GM12878 (cell line): ENCODE results near the gene KIF5A. TPM values are rescaled to one million over a fixed set of nuclear protein-coding genes. Genes with fewer than 3 reads are reported as not detected.
A peak's percentile ranks its signal among the peaks of the same experiment; 100 is the strongest.

ENCODE experiments used
- ATAC-seq: fragments of 200-7000 bp; cut with Tn5 transposase; 3 replicates; pipeline ENCODE4 v1.9.1; 2020; ENCODE audit warnings: mild to moderate bottlenecking, moderate library complexity
- BruUV-seq: library from RNA; stranded (reverse); fragments of 400-500 nt; replicated peaks from 2 replicates; lab custom pipeline; 2021; lab: Mats Ljungman, UMichigan
- CTCF ChIA-PET: fragments of 300-600 bp; sonication (Branson Sonifier 250); formaldehyde crosslinking; extraction: SDS; loops from one replicate; lab custom pipeline; 2021; ENCODE audit warnings: inconsistent platforms; lab: Yijun Ruan, JAX
- POLR2A ChIA-PET: fragments of 350-600 bp; formaldehyde crosslinking; extraction: SDS; loops from one replicate; lab custom pipeline; 2021; ENCODE audit warnings: inconsistent platforms; lab: Charles Lee
- RAD21 ChIA-PET: fragments of 300-600 bp; sonication (Branson Sonifier 250); formaldehyde crosslinking; loops from one replicate; lab custom pipeline; 2023; ENCODE audit warnings: antibody characterized with exemption; ENCODE audit not compliant: unreplicated experiment; lab: Charles Lee
- SMC1A ChIA-PET: fragments of 300-600 bp; sonication (Branson Sonifier 250); formaldehyde crosslinking; loops from one replicate; lab custom pipeline; 2023; ENCODE audit not compliant: unreplicated experiment, uncharacterized antibody; lab: Charles Lee
- DNase-seq: peaks from one replicate; pipeline ENCODE4 v3.0.0-alpha.2; 2011; ENCODE audit warnings: low read depth, low spot score
- FAIRE-seq: peaks from 3 replicates; lab custom pipeline; 2011; peaks lifted over from hg19 to GRCh38; lab: Jason Lieb, UNC
- H2AFZ ChIP-seq: 2 replicates; pipeline ENCODE4 v1.6.0; 2011; ENCODE audit warnings: low read depth, low read length, control low read depth; ENCODE audit not compliant: control insufficient read depth
- H3K27ac ChIP-seq: 2 replicates; pipeline ENCODE4 v1.5.1; 2011; ENCODE audit warnings: control low read depth; ENCODE audit not compliant: control insufficient read depth, insufficient read depth
- H3K27me3 ChIP-seq, 2 experiments: replicated peaks in 1 of 2; 2 replicates each; pipeline versions ENCODE4 v1.6.0 to v1.6.1; 2011; ENCODE audit warnings: low read length in 1 of 2; ENCODE audit not compliant: control insufficient read depth in 2 of 2, insufficient read depth in 2 of 2
- H3K36me3 ChIP-seq, 2 experiments: 2 replicates each; pipeline ENCODE4 v1.5.1; 2011; ENCODE audit warnings: low read length in 1 of 2; ENCODE audit not compliant: control insufficient read depth in 2 of 2, insufficient read depth in 2 of 2
- H3K4me1 ChIP-seq: 2 replicates; pipeline ENCODE4 v1.6.1; 2011; ENCODE audit warnings: mild to moderate bottlenecking, low read length, moderate library complexity, mixed read lengths; ENCODE audit not compliant: control insufficient read depth, insufficient read depth
- H3K4me2 ChIP-seq: 2 replicates; pipeline ENCODE4 v1.6.0; 2011; ENCODE audit warnings: control low read depth; ENCODE audit not compliant: control insufficient read depth, insufficient read depth
- H3K4me3 ChIP-seq: fragments of 200-600 bp; sonication (generic); 2 replicates; pipeline ENCODE4 v1.5.1; 2016
- H3K79me2 ChIP-seq: 2 replicates; pipeline ENCODE4 v1.6.0; 2011; ENCODE audit warnings: low read length; ENCODE audit not compliant: control insufficient read depth, insufficient read depth
- H3K9ac ChIP-seq: 2 replicates; pipeline ENCODE4 v1.8.0; 2011; ENCODE audit warnings: low read length, control low read depth, mixed read lengths; ENCODE audit not compliant: control insufficient read depth, insufficient read depth
- H3K9me3 ChIP-seq: replicated peaks from 3 replicates; pipeline ENCODE4 v1.5.1; 2011; ENCODE audit warnings: mild to moderate bottlenecking, low read length; ENCODE audit not compliant: control insufficient read depth, insufficient read depth
- H4K20me1 ChIP-seq: 2 replicates; pipeline ENCODE4 v1.6.0; 2011; ENCODE audit not compliant: control insufficient read depth, insufficient read depth
- BHLHE40 ChIP-seq, 2 experiments: fragments of 450-650 bp in 1 of 2; IDR thresholded peaks; 2 replicates each; pipeline ENCODE4 v1.6.1; 2011 to 2017; ENCODE audit warnings: low read depth in 2 of 2, borderline replicate concordance in 1 of 2, improper control_type of control experiment in 1 of 2, low read length in 1 of 2, mild to moderate bottlenecking in 1 of 2
- YBX1 ChIP-seq: fragments of 450-650 bp; IDR thresholded peaks from 2 replicates; pipeline ENCODE4 v1.6.1; 2016; ENCODE audit warnings: antibody characterized with exemption
- WGBS: methylation state at CpG from one replicate; pipeline ENCODE4 v1.1.6; 2016; ENCODE audit warnings: low lambda C conversion rate; ENCODE audit not compliant: insufficient replicate concordance, insufficient coverage; ENCODE audit errors: missing lambda C conversion rate; 5-methylcytosine and 5-hydroxymethylcytosine counted together
- in situ Hi-C: fragments of 300-500 bp; cut with MboI; formaldehyde crosslinking; loops from 9 replicates; pipeline ENCODE4 v1.14.3; 2018; ENCODE audit warnings: mixed read lengths
- intact Hi-C: fragments of 100-400 bp; cut with micrococcal nuclease; formaldehyde crosslinking; loops from one replicate; pipeline ENCODE4 v1.14.2; 2022; ENCODE audit not compliant: unreplicated experiment
- polyA plus RNA-seq, 11 experiments: library from polyadenylated mRNA; depleted of rRNA in 4 of 11; unstranded in 6 of 11; stranded (reverse) in 5 of 11; fragments of >200 nt; fragmentation: Nextera tagmentation in 4 of 11; fragmentation: Illumina TruSeq in 1 of 11; extraction: Ambion mirVana in 4 of 11; extraction: Trizol in 1 of 11; gene quantifications; 1 replicate in 1 of 11; 2 replicates in 10 of 11; pipeline versions ENCODE4 v1.2.1 to v1.2.3, GENCODE V29; 2011 to 2016; ENCODE audit warnings: inconsistent platforms in 2 of 11, missing spikeins in 2 of 11, low read depth in 1 of 11
- total RNA-seq, 4 experiments: library from RNA; depleted of rRNA in 3 of 4; stranded (reverse); fragments of >200 nt in 3 of 4; fragmentation: Illumina TruSeq in 1 of 4; extraction: Trizol in 1 of 4; gene quantifications; 2 replicates each; pipeline versions ENCODE4 v1.2.1 to v1.2.3, GENCODE V29; 2013 to 2021

The KIF5A gene
- total and polyA plus RNA-seq, 10 of the 15 experiments (the other 5 are each of a cell fraction or from before 2014, with no cell fraction given): 0.35 to 2.9 (median 0.97) TPM

DNA sequence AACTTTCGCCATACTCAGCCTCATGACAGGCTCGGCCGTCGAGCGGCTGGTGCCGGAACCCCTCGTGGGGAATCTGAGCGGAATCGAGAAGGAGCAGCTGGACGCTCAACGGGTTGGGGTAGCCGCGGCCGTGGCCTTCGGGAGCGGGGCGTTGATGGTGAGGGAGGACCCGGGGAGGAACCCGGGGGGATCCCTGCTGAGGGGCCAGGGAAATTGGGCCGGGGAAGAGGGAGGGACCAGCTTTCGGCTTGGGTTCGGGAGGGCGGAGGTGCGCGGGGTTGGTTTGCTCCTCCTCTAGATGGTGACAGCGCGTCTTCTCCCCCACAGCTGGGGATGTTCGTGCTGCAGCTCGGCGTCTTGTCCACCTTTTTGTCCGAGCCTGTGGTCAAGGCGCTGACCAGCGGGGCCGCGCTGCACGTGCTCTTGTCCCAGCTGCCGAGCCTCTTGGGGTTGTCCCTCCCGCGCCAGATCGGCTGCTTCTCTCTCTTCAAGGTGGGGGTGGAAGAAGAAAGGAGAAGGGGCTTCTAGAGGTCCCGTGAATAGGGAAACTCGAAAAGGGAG, 71.2 kb downstream of the KIF5A start:
- ATAC-seq (peak; percentile 32), DNase-seq (no peak), FAIRE-seq (no peak)
- SMC1A ChIA-PET: interaction anchor here (0.9 to 1.9 kb wide), 8 partner anchors 27 to 163 kb away, joined by 3 to 7 read pairs (median 4); partner anchors contain the start of gene PIP4K2C
- POLR2A ChIA-PET: interaction anchor here (1.0 to 1.2 kb wide), 2 partner anchors 10 to 38 kb away, joined by 3 read pairs; partner anchors contain the start of gene ARHGEF25
- intact Hi-C loops (loop anchor here (1.0 to 5.0 kb wide), 2 partner anchors 38 to 164 kb away; partner anchors contain the start of genes GLI1 and INHBE), in situ Hi-C loops (no loop called here)
- 10% methylated on average over 37 of the region's 42 CpGs for WGBS
- Histone ChIP-seq H3K36me3 (no peaks in the 10 kb centered on the region), H3K9me3 (no peaks in the 10 kb centered on the region), H3K27ac (no peak overlapping the region), H4K20me1 (no peaks in the 10 kb centered on the region), H3K9ac (no peak overlapping the region), H3K4me1 (peaks cover 6% of the 10 kb centered on the region), H3K4me2 (peak overlapping the region; percentile 80), H3K27me3 (peaks cover 25 to 26% of the 10 kb centered on the region in 2 experiments; a peak in 3 of 4 replicates), H3K79me2 (no peaks in the 10 kb centered on the region), H2AFZ (0 out of 2 replicates have a peak overlapping the region, but pooled peaks have one; percentile 39), H3K4me3 (0 out of 2 replicates have a peak overlapping the region, but pooled peaks have one; percentile 16)
- TF ChIP-seq BHLHE40 (IDR thresholded peaks at IDR 0.05; ENCODE audit: borderline replicate concordance in 1 of 2, low read depth in 2 of 2, low read length in 1 of 2): peak; percentile 47 to 72; a peak in 3 of 4 replicates
- TF ChIP-seq YBX1: no peak
- RAD21 ChIA-PET: interaction anchor here (1.1 to 2.9 kb wide), 2 partner anchors 38 to 162 kb away, joined by 4 to 28 read pairs; partner anchors contain the start of gene GLI1
- BruUV-seq: no TSS peak
- CTCF ChIA-PET: interaction anchor here (0.6 to 7.8 kb wide), 15 partner anchors 10 to 162 kb away, joined by 3 to 119 read pairs (median 5); partner anchors contain the start of genes ARHGEF25 and PIP4K2C
